Measurements from ENCODE around the gene NBAS.

- TF ChIP-seq, protein P1, sequence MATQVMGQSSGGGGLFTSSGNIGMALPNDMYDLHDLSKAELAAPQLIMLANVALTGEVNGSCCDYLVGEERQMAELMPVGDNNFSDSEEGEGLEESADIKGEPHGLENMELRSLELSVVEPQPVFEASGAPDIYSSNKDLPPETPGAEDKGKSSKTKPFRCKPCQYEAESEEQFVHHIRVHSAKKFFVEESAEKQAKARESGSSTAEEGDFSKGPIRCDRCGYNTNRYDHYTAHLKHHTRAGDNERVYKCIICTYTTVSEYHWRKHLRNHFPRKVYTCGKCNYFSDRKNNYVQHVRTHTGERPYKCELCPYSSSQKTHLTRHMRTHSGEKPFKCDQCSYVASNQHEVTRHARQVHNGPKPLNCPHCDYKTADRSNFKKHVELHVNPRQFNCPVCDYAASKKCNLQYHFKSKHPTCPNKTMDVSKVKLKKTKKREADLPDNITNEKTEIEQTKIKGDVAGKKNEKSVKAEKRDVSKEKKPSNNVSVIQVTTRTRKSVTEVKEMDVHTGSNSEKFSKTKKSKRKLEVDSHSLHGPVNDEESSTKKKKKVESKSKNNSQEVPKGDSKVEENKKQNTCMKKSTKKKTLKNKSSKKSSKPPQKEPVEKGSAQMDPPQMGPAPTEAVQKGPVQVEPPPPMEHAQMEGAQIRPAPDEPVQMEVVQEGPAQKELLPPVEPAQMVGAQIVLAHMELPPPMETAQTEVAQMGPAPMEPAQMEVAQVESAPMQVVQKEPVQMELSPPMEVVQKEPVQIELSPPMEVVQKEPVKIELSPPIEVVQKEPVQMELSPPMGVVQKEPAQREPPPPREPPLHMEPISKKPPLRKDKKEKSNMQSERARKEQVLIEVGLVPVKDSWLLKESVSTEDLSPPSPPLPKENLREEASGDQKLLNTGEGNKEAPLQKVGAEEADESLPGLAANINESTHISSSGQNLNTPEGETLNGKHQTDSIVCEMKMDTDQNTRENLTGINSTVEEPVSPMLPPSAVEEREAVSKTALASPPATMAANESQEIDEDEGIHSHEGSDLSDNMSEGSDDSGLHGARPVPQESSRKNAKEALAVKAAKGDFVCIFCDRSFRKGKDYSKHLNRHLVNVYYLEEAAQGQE (IDR thresholded peaks at IDR 0.05; ENCODE audit: insufficient read depth in 1 of 2, low read depth in 2 of 2, low read length in 2 of 2) = no peak
- TF ChIP-seq POLR2AphosphoS5 (IDR thresholded peaks at IDR 0.05; ENCODE audit: low read depth, low read length) = no peak
- TF ChIP-seq SIN3A (IDR thresholded peaks at IDR 0.05; ENCODE audit: borderline replicate concordance, insufficient read depth, low read length) = no peak
These were observed 354.7 kb downstream of the NBAS start for GRCh38 chr2:15206419-15206818.

All from PFSK-1 (cell line).